ENCODE measurements around the gene RAP1A.

DNA sequence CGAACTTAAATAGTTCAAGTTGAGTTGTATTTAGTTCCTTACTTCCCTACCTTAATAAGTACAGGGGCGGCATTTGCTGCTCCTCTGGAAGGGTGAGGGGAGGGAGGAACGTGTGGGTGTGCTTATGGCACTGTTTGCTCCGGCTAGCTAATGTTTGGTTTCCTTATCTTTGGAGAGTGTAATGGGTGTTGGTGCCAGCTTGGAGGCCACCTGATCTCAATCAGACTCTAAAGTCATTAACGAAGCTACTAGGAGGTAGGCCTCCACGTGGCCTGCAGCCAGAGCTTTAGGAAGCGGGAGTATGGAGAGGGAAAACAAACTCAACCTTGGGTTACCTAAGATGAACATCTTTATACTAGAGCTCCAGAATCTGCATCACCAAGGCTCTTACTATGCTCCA, 43.0 kb upstream of the RAP1A start:
- TF ChIP-seq, protein P1, sequence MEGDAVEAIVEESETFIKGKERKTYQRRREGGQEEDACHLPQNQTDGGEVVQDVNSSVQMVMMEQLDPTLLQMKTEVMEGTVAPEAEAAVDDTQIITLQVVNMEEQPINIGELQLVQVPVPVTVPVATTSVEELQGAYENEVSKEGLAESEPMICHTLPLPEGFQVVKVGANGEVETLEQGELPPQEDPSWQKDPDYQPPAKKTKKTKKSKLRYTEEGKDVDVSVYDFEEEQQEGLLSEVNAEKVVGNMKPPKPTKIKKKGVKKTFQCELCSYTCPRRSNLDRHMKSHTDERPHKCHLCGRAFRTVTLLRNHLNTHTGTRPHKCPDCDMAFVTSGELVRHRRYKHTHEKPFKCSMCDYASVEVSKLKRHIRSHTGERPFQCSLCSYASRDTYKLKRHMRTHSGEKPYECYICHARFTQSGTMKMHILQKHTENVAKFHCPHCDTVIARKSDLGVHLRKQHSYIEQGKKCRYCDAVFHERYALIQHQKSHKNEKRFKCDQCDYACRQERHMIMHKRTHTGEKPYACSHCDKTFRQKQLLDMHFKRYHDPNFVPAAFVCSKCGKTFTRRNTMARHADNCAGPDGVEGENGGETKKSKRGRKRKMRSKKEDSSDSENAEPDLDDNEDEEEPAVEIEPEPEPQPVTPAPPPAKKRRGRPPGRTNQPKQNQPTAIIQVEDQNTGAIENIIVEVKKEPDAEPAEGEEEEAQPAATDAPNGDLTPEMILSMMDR (conservative IDR thresholded peaks at IDR 0.05 in 1 of 2, IDR thresholded peaks at IDR 0.05 in 1 of 2; ENCODE audit: extremely low read depth in 1 of 2, insufficient read depth in 1 of 2, low read depth in 1 of 2, low read length in 2 of 2) = no peak
- no peak for TF ChIP-seq EZH2 (IDR thresholded peaks at IDR 0.05; ENCODE audit: borderline replicate concordance, low read length)
